Measurements from ENCODE around the gene GNPTAB.

The GNPTAB gene

DNA sequence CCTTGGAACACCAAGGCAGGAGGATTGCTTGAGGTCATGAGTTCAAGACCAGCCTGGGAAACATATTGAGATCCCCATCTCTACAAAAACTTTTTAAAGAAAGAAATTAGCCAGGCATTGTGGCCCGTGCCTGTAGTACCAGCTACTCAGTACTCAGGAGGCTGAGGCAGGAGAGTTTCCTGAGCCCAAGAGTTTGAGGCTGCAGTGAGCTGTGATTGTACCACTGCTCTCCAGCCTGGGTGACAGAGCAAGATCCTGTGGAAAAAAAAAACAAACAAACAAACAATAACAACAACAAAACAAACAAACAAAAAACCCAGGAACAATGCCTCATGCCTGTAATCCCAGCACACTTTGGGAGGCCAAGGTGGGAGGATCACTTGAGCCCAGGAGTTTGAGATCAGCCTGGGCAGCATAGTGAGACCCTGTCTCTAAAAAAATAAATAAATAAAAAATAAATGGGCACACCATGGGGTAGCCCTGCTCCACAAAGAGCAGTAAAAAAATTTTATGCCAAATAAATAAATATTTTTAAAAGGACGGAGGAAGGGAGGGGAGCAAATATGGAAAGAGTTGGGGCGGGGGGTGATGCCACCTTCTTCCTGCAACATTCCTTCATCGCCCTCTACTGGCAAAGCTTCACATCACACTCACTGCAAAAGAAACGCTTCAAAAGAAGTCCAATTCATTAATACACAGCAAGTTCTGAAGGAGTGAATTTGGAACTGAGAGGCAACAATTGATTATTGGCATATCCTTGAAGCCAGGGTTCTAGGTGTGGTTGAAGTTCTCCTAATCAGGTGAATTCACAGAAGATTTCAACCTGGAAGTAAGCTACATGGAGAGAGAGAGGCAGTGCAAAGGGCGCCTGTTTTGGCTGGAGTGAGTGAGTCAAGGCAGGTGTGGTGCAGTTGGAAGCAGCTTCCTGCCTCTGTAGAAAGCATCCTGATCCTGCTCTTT is 8.8 kb upstream of the GNPTAB start:
- DNase-seq: peak; percentile 60
- Histone ChIP-seq H3K4me3 (ENCODE audit: low read depth, low read length) (no peak overlapping the region), H3K9me3 (no peaks in the 10 kb centered on the region), H3K36me3 (no peaks in the 10 kb centered on the region), H3K4me1 (no peaks in the 10 kb centered on the region), H3K27me3 (no peaks in the 10 kb centered on the region)
- TF ChIP-seq, protein P1, sequence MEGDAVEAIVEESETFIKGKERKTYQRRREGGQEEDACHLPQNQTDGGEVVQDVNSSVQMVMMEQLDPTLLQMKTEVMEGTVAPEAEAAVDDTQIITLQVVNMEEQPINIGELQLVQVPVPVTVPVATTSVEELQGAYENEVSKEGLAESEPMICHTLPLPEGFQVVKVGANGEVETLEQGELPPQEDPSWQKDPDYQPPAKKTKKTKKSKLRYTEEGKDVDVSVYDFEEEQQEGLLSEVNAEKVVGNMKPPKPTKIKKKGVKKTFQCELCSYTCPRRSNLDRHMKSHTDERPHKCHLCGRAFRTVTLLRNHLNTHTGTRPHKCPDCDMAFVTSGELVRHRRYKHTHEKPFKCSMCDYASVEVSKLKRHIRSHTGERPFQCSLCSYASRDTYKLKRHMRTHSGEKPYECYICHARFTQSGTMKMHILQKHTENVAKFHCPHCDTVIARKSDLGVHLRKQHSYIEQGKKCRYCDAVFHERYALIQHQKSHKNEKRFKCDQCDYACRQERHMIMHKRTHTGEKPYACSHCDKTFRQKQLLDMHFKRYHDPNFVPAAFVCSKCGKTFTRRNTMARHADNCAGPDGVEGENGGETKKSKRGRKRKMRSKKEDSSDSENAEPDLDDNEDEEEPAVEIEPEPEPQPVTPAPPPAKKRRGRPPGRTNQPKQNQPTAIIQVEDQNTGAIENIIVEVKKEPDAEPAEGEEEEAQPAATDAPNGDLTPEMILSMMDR (IDR thresholded peaks at IDR 0.05; ENCODE audit: low read depth, low read length): peak; percentile 88

DNA sequence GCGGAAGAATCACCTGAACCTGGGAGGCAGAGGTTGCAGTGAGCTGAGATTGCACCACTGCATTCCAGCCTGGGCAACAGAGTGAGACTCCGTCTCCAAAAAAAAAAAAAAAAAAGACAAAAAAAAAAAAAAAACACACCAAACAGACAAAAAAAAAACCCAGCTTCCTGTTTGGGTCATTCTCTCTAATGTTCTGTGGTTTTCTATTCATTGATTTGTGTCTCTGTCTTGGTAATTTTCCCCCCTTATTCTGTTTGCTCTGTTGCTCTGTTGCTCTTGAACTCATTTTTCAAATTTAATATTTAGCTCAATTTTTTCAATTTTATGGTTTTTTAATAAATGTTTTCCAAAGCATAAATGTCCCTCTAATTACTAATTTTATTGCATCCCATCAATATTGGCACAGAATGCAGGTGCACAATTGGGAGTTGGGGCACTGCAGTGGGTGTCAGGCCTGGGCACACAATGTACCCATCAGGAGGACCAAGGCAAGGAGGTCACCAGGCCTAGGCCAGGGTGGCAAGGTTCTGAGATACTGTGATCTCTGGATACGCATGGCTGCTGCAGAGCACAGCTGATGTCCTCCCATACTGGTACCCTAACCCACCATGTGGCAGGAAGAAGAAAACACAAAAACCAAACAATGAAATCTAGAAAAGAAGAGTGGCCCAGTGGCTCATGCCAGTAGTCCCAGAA is 8.0 kb upstream of the GNPTAB start:
- Histone ChIP-seq H3K9me3 (no peaks in the 10 kb centered on the region), H3K27me3 (no peaks in the 10 kb centered on the region), H3K4me1 (no peaks in the 10 kb centered on the region), H3K4me3 (ENCODE audit: low read depth, low read length) (no peak overlapping the region), H3K36me3 (no peaks in the 10 kb centered on the region)
- TF ChIP-seq, protein P1 (IDR thresholded peaks at IDR 0.05; ENCODE audit: low read depth, low read length): no peak
- no peak for DNase-seq

DNA sequence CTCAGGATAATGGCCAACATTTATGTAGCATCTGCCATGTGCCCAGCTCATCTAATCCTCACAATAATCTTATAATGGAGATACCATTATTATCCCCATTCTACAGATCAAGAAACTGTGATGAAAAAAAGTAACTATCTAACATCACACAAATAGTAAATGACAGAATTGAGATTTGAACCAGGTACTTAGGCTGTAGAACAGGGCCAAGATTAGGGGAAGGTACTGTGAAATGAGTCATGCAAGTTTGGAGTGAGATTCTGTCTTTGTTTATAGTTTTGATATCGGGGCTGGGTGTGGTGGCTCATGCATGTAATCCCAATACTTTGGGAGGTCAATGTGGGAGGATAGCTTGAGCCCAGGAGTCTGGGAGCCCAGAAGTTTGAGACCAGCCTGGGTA is 1.3 kb upstream of the GNPTAB start:
- TF ChIP-seq, protein P1 (IDR thresholded peaks at IDR 0.05; ENCODE audit: low read depth, low read length): no peak
- H3K4me3 ChIP-seq (ENCODE audit: low read depth, low read length): no peak overlapping the region
- DNase-seq: no peak

DNA sequence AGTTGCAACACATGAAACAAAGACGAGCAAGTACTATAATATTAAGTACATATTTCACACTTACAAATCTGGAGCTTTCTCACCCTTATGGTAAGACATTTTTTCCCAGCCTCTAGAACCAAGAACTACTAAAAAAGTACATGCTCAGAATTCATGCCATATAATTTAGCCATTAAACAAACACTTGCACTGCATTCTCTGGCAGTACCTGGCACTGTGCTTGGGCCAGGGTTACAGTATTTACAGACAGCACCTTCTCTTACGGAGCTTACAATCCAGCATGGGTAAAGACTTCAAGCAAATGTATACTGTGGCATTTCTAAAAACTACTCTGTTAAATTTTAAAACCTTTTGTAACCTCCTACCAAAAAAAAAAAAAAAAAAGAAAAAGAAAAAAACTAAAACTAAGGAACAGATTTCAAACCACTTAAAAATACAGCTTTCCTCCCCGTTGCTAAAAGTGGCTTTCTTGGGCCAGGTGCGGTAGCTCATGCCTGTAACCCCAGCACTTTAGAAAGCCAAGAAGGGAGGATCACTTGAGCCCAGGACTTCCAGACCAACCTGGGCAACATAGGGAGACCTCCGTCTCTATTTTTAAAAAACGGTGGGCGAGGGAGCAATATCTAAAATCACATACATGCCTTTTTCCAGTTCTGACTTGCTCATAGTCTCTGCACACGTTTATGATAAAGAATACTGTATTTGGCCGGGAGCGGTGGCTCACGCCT is 956 bp downstream of the GNPTAB start:
- Histone ChIP-seq H3K36me3 (no peaks in the 10 kb centered on the region), H3K9me3 (no peaks in the 10 kb centered on the region), H3K4me3 (ENCODE audit: low read depth, low read length) (peak overlapping the region; percentile 82), H3K27me3 (no peaks in the 10 kb centered on the region), H3K4me1 (no peaks in the 10 kb centered on the region)
- no peak for DNase-seq
- TF ChIP-seq, protein P1 (IDR thresholded peaks at IDR 0.05; ENCODE audit: low read depth, low read length): no peak

More for the DNA sequence above, 1.3 kb upstream of the GNPTAB start:
- Histone ChIP-seq H3K36me3 (no peaks in the 10 kb centered on the region), H3K4me1 (no peaks in the 10 kb centered on the region), H3K9me3 (no peaks in the 10 kb centered on the region), H3K27me3 (no peaks in the 10 kb centered on the region)

DNA sequence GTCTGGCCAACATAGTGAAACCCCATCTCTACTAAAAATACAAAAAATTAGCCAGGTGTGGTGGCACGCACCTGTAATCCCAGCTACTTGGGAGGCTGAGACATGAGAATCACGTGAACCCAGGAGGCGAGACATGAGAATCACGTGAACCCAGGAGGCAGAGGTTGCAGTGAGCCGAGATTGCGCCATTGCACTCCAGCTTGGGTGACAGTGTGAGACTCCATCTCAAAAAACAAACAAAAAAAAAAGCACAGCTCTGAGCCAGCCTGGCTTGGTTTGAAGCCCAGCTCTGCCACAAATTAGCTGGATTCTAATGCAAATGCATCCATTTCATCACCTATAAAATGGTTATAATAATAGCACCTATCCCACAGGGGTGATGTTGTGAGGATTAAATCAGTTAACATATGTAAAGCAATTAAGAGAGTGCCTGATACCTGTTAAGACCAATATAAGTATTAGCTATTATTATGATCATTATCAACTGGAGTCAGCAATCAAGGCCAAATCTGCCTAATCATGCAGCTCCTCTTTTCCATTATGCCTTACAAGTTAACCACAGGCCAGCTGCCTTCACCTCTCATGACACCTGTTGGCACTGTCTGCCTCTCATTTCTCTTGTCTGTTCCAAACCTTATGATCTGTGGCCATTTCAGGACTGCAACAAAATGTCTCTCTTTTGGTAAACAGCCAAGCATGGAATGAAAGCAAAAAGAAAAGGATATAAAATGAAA is 2.1 kb downstream of the GNPTAB start:
- Histone ChIP-seq H3K4me3 (ENCODE audit: low read depth, low read length) (no peak overlapping the region), H3K9me3 (no peaks in the 10 kb centered on the region), H3K4me1 (no peaks in the 10 kb centered on the region), H3K27me3 (no peaks in the 10 kb centered on the region), H3K36me3 (no peaks in the 10 kb centered on the region)
- no peak for DNase-seq
- TF ChIP-seq, protein P1 (IDR thresholded peaks at IDR 0.05; ENCODE audit: low read depth, low read length): no peak

Data from BE2C (cell line).